ENCODE results near the gene ZXDA.

ZXDA gene

DNA sequence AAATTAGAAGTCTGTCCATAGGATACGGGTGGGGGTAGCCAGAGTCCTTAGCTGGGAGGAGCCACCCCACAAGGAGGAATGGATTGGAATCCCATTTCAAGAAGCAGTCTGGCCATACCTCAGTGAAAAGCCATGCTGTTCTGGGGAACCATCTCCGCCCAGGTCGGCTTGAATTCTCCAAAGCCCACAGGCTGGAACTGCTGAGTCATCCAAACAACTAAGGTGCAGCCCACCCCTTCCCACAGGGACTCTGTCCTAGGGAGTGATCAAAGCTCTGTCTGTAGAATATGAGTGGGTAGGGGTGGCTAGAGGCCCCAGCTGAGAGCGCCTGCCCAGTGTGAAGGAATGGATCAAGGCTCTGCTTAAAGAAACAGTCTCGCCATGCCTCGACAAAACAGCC is 38.8 kb downstream of the ZXDA start:
- DNase-seq (ENCODE audit: low spot score) = no peak

Data from kidney tubule cell (primary cell).